Left lung (tissue), 10 donors: ENCODE results near the gene CSTPP1. TPM values are rescaled to one million over a fixed set of nuclear protein-coding genes. Genes with fewer than 3 reads are reported as not detected.

Experiments used
- ATAC-seq: fragments of 200-7000 bp; cut with Tn5 transposase; one replicate; pipeline ENCODE4 v1.9.1; 2020; ENCODE audit warnings: moderate library complexity
- DNase-seq, 4 donors: peaks; one replicate each; pipeline ENCODE4 v3.0.0-alpha.2; 2013 to 2020
- H3K27ac ChIP-seq, 2 donors: fragments of 200-600 bp; sonication (generic) in 1 of 2; one replicate each; pipeline versions ENCODE4 v1.5.0 to v1.8.0; 2020 to 2021
- H3K27me3 ChIP-seq, 2 donors: fragments of 200-600 bp; sonication (generic) in 1 of 2; one replicate each; pipeline versions ENCODE4 v1.5.0 to v1.8.0; 2020 to 2021
- H3K36me3 ChIP-seq, 2 donors: fragments of 200-600 bp; sonication (generic) in 1 of 2; one replicate each; pipeline versions ENCODE4 v1.5.0 to v1.8.0; 2020 to 2021
- H3K4me1 ChIP-seq, 2 donors: fragments of 200-600 bp; one replicate each; pipeline ENCODE4 v1.8.0; 2021
- H3K4me3 ChIP-seq, 2 donors: fragments of 200-600 bp; sonication (generic) in 1 of 2; one replicate each; pipeline versions ENCODE4 v1.5.0 to v1.8.0; 2020 to 2021; ENCODE audit warnings: mild to moderate bottlenecking in 1 of 2
- H3K9me3 ChIP-seq, 2 donors: fragments of 200-600 bp; sonication (generic) in 1 of 2; one replicate each; pipeline versions ENCODE4 v1.5.0 to v1.8.0; 2020 to 2021
- CTCF ChIP-seq, 2 donors: fragments of 200-600 bp; sonication (generic) in 1 of 2; IDR thresholded peaks; one replicate each; pipeline versions ENCODE4 v1.5.0 to v1.8.0; 2021; ENCODE audit warnings: antibody characterized with exemption in 2 of 2
- intact Hi-C, 2 donors: fragments of 100-400 bp; cut with DNase I; formaldehyde crosslinking; loops; one replicate each; pipeline versions ENCODE4 v1.11.2 to v1.14.2; 2022
- polyA plus RNA-seq, 6 donors: library from polyadenylated mRNA; unstranded; fragments of 120-200 nt; gene quantifications; one replicate each; pipeline ENCODE4 v1.2.1, GENCODE V29; 2013; ENCODE audit not compliant: insufficient read length in 6 of 6
- total RNA-seq, 2 donors: library from RNA; stranded (reverse); fragmentation: NEBNext Ultra II Directional; extraction: Animal tissue kit (Norgen Biotek cat#: 25700); gene quantifications; one replicate each; pipeline ENCODE4 v1.2.1, GENCODE V29; 2021
- donor health status: DM: no; HTN: yes; CAD: no.
- donor health status: DM: no; HTN: no; CAD: no.

The CSTPP1 gene
- total and polyA plus RNA-seq, 8 donors = 28.7 to 56.0 (median 51.4) TPM

- Histone ChIP-seq H3K4me3 (no peak overlapping the region), H3K9me3 (no peaks in the 10 kb centered on the region), H3K27ac (no peak overlapping the region), H3K27me3 (no peaks in the 10 kb centered on the region), H3K4me1 (no peaks in the 10 kb centered on the region), H3K36me3 (no peaks in the 10 kb centered on the region)
- ATAC-seq = peak; percentile 94
- intact Hi-C loops = loop anchor here in 1 of 2 donors (5.0 kb wide), 1 partner anchor 261 kb away; no protein-coding TSS in a partner anchor
- peak; percentile 82 to 92 for TF ChIP-seq CTCF (IDR thresholded peaks at IDR 0.05)
- DNase-seq = peak in 3 of 4 donors; percentile 63 to 88 (median 83)
These were observed 216.7 kb downstream of the CSTPP1 start for GRCh38 chr11:47152953-47153950.

GRCh38 chr11:47154616-47155570, 218.3 kb downstream of the CSTPP1 start:
- H3K9me3 ChIP-seq = no peaks in the 10 kb centered on the region

GRCh38 chr11:47155879-47156278, 219.3 kb downstream of the CSTPP1 start:
- TF ChIP-seq CTCF (IDR thresholded peaks at IDR 0.05) = no peak
- Histone ChIP-seq H3K36me3 (peaks cover 0 to 3% of the 10 kb centered on the region in 2 donors), H3K9me3 (no peaks in the 10 kb centered on the region), H3K27me3 (no peaks in the 10 kb centered on the region), H3K4me1 (no peaks in the 10 kb centered on the region), H3K4me3 (no peak overlapping the region), H3K27ac (no peak overlapping the region)
- ATAC-seq (no peak), DNase-seq (no peak)
- intact Hi-C loops = no loop called here

More at GRCh38 chr11:47154616-47155570, 218.3 kb downstream of the CSTPP1 start:
- H3K27me3 ChIP-seq = no peaks in the 10 kb centered on the region
- no peak overlapping the region for H3K27ac ChIP-seq
- ATAC-seq = no peak
- H3K4me1 ChIP-seq = no peaks in the 10 kb centered on the region
- no peak for DNase-seq
- no peak overlapping the region for H3K4me3 ChIP-seq
- intact Hi-C loops = loop anchor here in 1 of 2 donors (5.0 kb wide), 1 partner anchor 263 kb away; no protein-coding TSS in a partner anchor
- TF ChIP-seq CTCF (IDR thresholded peaks at IDR 0.05) = no peak
- peaks cover 0 to 3% of the 10 kb centered on the region in 2 donors for H3K36me3 ChIP-seq

GRCh38 chr11:47156333-47156732, 219.8 kb downstream of the CSTPP1 start:
- H3K4me3 ChIP-seq = no peak overlapping the region
- DNase-seq (no peak), ATAC-seq (no peak)
- intact Hi-C loops = no loop called here
- no peak overlapping the region for H3K27ac ChIP-seq
- H3K9me3 ChIP-seq = no peaks in the 10 kb centered on the region
- no peak for TF ChIP-seq CTCF (IDR thresholded peaks at IDR 0.05)
- H3K4me1 ChIP-seq = no peaks in the 10 kb centered on the region
- H3K36me3 ChIP-seq = peaks cover 0 to 3% of the 10 kb centered on the region in 2 donors
- H3K27me3 ChIP-seq = no peaks in the 10 kb centered on the region
